ENCODE results near the gene EVC. TPM values are rescaled to one million over a fixed set of nuclear protein-coding genes. Genes with fewer than 3 reads are reported as not detected.

The EVC gene
- total RNA-seq, 1 donor: 0.52 TPM

- Histone ChIP-seq H3K9me3 (ENCODE audit: low read depth, low read length) (no peaks in the 10 kb centered on the region), H3K4me1 (ENCODE audit: insufficient read depth, low read length) (no peaks in the 10 kb centered on the region), H3K4me3 (ENCODE audit: low read length) (no peak overlapping the region), H3K27me3 (ENCODE audit: insufficient read depth, low read length) (no peaks in the 10 kb centered on the region)
These were observed 23.9 kb downstream of the EVC start for GRCh38 chr4:5734853-5735252.

- H3K4me3 ChIP-seq (ENCODE audit: low read length): no peak overlapping the region
- H3K27me3 ChIP-seq (ENCODE audit: insufficient read depth, low read length): no peaks in the 10 kb centered on the region
- no peaks in the 10 kb centered on the region for H3K9me3 ChIP-seq (ENCODE audit: low read depth, low read length)
- no peaks in the 10 kb centered on the region for H3K4me1 ChIP-seq (ENCODE audit: insufficient read depth, low read length)
These were observed 24.5 kb downstream of the EVC start for GRCh38 chr4:5735463-5735862.

- Histone ChIP-seq H3K4me3 (ENCODE audit: low read length) (no peak overlapping the region), H3K4me1 (ENCODE audit: insufficient read depth, low read length) (no peaks in the 10 kb centered on the region), H3K27me3 (ENCODE audit: insufficient read depth, low read length) (no peaks in the 10 kb centered on the region), H3K9me3 (ENCODE audit: low read depth, low read length) (no peaks in the 10 kb centered on the region)
These were observed 27.1 kb downstream of the EVC start for GRCh38 chr4:5738061-5738460.

GRCh38 chr4:5742388-5742787 is 31.4 kb downstream of the EVC start:
- Histone ChIP-seq H3K4me3 (ENCODE audit: low read length) (no peak overlapping the region), H3K9me3 (ENCODE audit: low read depth, low read length) (no peaks in the 10 kb centered on the region), H3K27me3 (ENCODE audit: insufficient read depth, low read length) (no peaks in the 10 kb centered on the region), H3K4me1 (ENCODE audit: insufficient read depth, low read length) (no peaks in the 10 kb centered on the region)

GRCh38 chr4:5742968-5743367 is 32.0 kb downstream of the EVC start:
- no peaks in the 10 kb centered on the region for H3K9me3 ChIP-seq (ENCODE audit: low read depth, low read length)
- H3K27me3 ChIP-seq (ENCODE audit: insufficient read depth, low read length): no peaks in the 10 kb centered on the region

GRCh38 chr4:5746250-5746649 is 35.2 kb downstream of the EVC start:
- Histone ChIP-seq H3K4me1 (ENCODE audit: insufficient read depth, low read length) (no peaks in the 10 kb centered on the region), H3K4me3 (ENCODE audit: low read length) (no peak overlapping the region), H3K9me3 (ENCODE audit: low read depth, low read length) (no peaks in the 10 kb centered on the region), H3K27me3 (ENCODE audit: insufficient read depth, low read length) (no peaks in the 10 kb centered on the region)

More at GRCh38 chr4:5742968-5743367, 32.0 kb downstream of the EVC start:
- Histone ChIP-seq H3K4me1 (ENCODE audit: insufficient read depth, low read length) (no peaks in the 10 kb centered on the region), H3K4me3 (ENCODE audit: low read length) (no peak overlapping the region)

- Histone ChIP-seq H3K9me3 (ENCODE audit: low read depth, low read length) (no peaks in the 10 kb centered on the region), H3K4me3 (ENCODE audit: low read length) (no peak overlapping the region), H3K27me3 (ENCODE audit: insufficient read depth, low read length) (no peaks in the 10 kb centered on the region), H3K4me1 (ENCODE audit: insufficient read depth, low read length) (no peaks in the 10 kb centered on the region)
These were observed 36.1 kb downstream of the EVC start for GRCh38 chr4:5746829-5747737.

GRCh38 chr4:5747738-5748375 is 36.9 kb downstream of the EVC start:
- H3K9me3 ChIP-seq (ENCODE audit: low read depth, low read length): no peaks in the 10 kb centered on the region
- H3K4me3 ChIP-seq (ENCODE audit: low read length): no peak overlapping the region
- no peaks in the 10 kb centered on the region for H3K4me1 ChIP-seq (ENCODE audit: insufficient read depth, low read length)
- H3K27me3 ChIP-seq (ENCODE audit: insufficient read depth, low read length): no peaks in the 10 kb centered on the region

- no peaks in the 10 kb centered on the region for H3K4me1 ChIP-seq (ENCODE audit: insufficient read depth, low read length)
- no peaks in the 10 kb centered on the region for H3K27me3 ChIP-seq (ENCODE audit: insufficient read depth, low read length)
- H3K9me3 ChIP-seq (ENCODE audit: low read depth, low read length): no peaks in the 10 kb centered on the region
- no peak overlapping the region for H3K4me3 ChIP-seq (ENCODE audit: low read length)
These were observed 38.6 kb downstream of the EVC start for GRCh38 chr4:5749568-5749967.

GRCh38 chr4:5750052-5750945 is 39.3 kb downstream of the EVC start:
- H3K27me3 ChIP-seq (ENCODE audit: insufficient read depth, low read length): no peaks in the 10 kb centered on the region
- no peaks in the 10 kb centered on the region for H3K9me3 ChIP-seq (ENCODE audit: low read depth, low read length)

GRCh38 chr4:5750946-5751665 is 40.1 kb downstream of the EVC start:
- H3K27me3 ChIP-seq (ENCODE audit: insufficient read depth, low read length): no peaks in the 10 kb centered on the region
- H3K4me3 ChIP-seq (ENCODE audit: low read length): no peak overlapping the region
- no peaks in the 10 kb centered on the region for H3K4me1 ChIP-seq (ENCODE audit: insufficient read depth, low read length)
- H3K9me3 ChIP-seq (ENCODE audit: low read depth, low read length): no peaks in the 10 kb centered on the region

More at GRCh38 chr4:5750052-5750945, 39.3 kb downstream of the EVC start:
- H3K4me1 ChIP-seq (ENCODE audit: insufficient read depth, low read length): no peaks in the 10 kb centered on the region
- no peak overlapping the region for H3K4me3 ChIP-seq (ENCODE audit: low read length)

- H3K9me3 ChIP-seq (ENCODE audit: low read depth, low read length): no peaks in the 10 kb centered on the region
- no peak overlapping the region for H3K4me3 ChIP-seq (ENCODE audit: low read length)
- H3K27me3 ChIP-seq (ENCODE audit: insufficient read depth, low read length): no peaks in the 10 kb centered on the region
- no peaks in the 10 kb centered on the region for H3K4me1 ChIP-seq (ENCODE audit: insufficient read depth, low read length)
These were observed 40.8 kb downstream of the EVC start for GRCh38 chr4:5751666-5752375.

GRCh38 chr4:5752376-5753184 is 41.6 kb downstream of the EVC start:
- Histone ChIP-seq H3K27me3 (ENCODE audit: insufficient read depth, low read length) (no peaks in the 10 kb centered on the region), H3K9me3 (ENCODE audit: low read depth, low read length) (no peaks in the 10 kb centered on the region), H3K4me1 (ENCODE audit: insufficient read depth, low read length) (no peaks in the 10 kb centered on the region), H3K4me3 (ENCODE audit: low read length) (no peak overlapping the region)

All from mononuclear cell (primary cell).